ENCODE measurements around the gene TSPAN10. TPM values are rescaled to one million over a fixed set of nuclear protein-coding genes. Genes with fewer than 3 reads are reported as not detected.

Gene TSPAN10
- total and polyA plus RNA-seq, 9 of the 15 experiments (the other 6 are each of a cell fraction or from before 2014, with no cell fraction given): 0.05 to 0.31 (median 0.13) TPM; not detected in 1

DNA sequence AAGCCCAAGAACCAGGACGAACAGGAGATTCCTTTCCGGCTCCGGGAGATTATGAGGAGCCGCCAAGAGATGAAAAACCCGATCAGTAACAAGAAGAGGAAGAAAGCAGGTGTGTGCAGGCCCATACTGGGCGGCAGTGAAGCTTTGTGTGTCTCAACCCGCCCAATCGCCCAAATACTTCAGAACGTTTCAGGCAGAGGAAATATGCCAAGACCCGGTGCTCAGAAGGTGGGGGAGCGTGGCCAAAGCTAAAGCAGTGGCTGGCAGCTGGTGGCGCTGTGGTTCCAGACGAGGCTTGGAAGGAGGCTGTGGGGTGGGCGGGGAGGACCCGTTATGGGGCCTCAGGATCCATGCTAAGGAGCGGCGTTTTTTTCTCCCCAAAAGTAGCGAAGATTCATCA is 30.8 kb downstream of the TSPAN10 start (continued):
- TF ChIP-seq, protein P1, sequence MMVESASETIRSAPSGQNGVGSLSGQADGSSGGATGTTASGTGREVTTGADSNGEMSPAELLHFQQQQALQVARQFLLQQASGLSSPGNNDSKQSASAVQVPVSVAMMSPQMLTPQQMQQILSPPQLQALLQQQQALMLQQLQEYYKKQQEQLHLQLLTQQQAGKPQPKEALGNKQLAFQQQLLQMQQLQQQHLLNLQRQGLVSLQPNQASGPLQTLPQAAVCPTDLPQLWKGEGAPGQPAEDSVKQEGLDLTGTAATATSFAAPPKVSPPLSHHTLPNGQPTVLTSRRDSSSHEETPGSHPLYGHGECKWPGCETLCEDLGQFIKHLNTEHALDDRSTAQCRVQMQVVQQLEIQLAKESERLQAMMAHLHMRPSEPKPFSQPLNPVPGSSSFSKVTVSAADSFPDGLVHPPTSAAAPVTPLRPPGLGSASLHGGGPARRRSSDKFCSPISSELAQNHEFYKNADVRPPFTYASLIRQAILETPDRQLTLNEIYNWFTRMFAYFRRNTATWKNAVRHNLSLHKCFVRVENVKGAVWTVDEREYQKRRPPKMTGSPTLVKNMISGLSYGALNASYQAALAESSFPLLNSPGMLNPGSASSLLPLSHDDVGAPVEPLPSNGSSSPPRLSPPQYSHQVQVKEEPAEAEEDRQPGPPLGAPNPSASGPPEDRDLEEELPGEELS (CRISPR knock-in tag; IDR thresholded peaks at IDR 0.05; ENCODE audit: borderline replicate concordance): no peak
- TF ChIP-seq ZBTB1 (CRISPR knock-in tag; IDR thresholded peaks at IDR 0.05; ENCODE audit: borderline replicate concordance, low read depth) (no peak), HNRNPK (IDR thresholded peaks at IDR 0.05; ENCODE audit: low read depth, low read length, poor library complexity, severe bottlenecking) (no peak), HMG20B (CRISPR knock-in tag; IDR thresholded peaks at IDR 0.05) (no peak), SOX6 (IDR thresholded peaks at IDR 0.05) (0 out of 2 replicates have a peak, but pooled peaks have one; percentile 9), FOXA3 (CRISPR knock-in tag; conservative IDR thresholded peaks at IDR 0.05 in 1 of 2, IDR thresholded peaks at IDR 0.05 in 1 of 2) (no peak), SNRNP70 (optimal IDR thresholded peaks at IDR 0.05; ENCODE audit: low read depth, low read length) (no peak), TCF7L2 (IDR thresholded peaks at IDR 0.05; ENCODE audit: low read depth, low read length) (no peak), SIRT6 (IDR thresholded peaks at IDR 0.05; ENCODE audit: low read depth, low read length) (no peak), ZFPM2 (CRISPR knock-in tag; IDR thresholded peaks at IDR 0.05) (no peak), ILK (tag; IDR thresholded peaks at IDR 0.05; ENCODE audit: borderline replicate concordance, low read depth) (no peak), ZNF12 (CRISPR knock-in tag; IDR thresholded peaks at IDR 0.05) (peak; percentile 58; the same call in 1 of the 2 replicates), ZBTB17 (CRISPR knock-in tag; IDR thresholded peaks at IDR 0.05) (no peak), KLF1 (tag; IDR thresholded peaks at IDR 0.05) (no peak), YY1 (IDR thresholded peaks at IDR 0.05; ENCODE audit: borderline replicate concordance in 1 of 3, control insufficient read depth in 1 of 3, extremely low read depth in 1 of 3, insufficient read depth in 3 of 3, insufficient read length in 1 of 3, insufficient replicate concordance in 2 of 3, low read depth in 1 of 3, low read length in 2 of 3) (peak in 1 of 3 experiments; percentile 34)
- TF ChIP-seq, protein P2, sequence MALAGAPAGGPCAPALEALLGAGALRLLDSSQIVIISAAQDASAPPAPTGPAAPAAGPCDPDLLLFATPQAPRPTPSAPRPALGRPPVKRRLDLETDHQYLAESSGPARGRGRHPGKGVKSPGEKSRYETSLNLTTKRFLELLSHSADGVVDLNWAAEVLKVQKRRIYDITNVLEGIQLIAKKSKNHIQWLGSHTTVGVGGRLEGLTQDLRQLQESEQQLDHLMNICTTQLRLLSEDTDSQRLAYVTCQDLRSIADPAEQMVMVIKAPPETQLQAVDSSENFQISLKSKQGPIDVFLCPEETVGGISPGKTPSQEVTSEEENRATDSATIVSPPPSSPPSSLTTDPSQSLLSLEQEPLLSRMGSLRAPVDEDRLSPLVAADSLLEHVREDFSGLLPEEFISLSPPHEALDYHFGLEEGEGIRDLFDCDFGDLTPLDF (CRISPR knock-in tag; IDR thresholded peaks at IDR 0.05): no peak
- TF ChIP-seq, protein P3, sequence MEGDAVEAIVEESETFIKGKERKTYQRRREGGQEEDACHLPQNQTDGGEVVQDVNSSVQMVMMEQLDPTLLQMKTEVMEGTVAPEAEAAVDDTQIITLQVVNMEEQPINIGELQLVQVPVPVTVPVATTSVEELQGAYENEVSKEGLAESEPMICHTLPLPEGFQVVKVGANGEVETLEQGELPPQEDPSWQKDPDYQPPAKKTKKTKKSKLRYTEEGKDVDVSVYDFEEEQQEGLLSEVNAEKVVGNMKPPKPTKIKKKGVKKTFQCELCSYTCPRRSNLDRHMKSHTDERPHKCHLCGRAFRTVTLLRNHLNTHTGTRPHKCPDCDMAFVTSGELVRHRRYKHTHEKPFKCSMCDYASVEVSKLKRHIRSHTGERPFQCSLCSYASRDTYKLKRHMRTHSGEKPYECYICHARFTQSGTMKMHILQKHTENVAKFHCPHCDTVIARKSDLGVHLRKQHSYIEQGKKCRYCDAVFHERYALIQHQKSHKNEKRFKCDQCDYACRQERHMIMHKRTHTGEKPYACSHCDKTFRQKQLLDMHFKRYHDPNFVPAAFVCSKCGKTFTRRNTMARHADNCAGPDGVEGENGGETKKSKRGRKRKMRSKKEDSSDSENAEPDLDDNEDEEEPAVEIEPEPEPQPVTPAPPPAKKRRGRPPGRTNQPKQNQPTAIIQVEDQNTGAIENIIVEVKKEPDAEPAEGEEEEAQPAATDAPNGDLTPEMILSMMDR (IDR thresholded peaks at IDR 0.05 in 2 of 3, conservative IDR thresholded peaks at IDR 0.05 in 1 of 3; ENCODE audit: insufficient read depth in 2 of 3, low read depth in 1 of 3, low read length in 3 of 3): peak; percentile 65 to 77 (median 70)
- TF ChIP-seq, protein P4, sequence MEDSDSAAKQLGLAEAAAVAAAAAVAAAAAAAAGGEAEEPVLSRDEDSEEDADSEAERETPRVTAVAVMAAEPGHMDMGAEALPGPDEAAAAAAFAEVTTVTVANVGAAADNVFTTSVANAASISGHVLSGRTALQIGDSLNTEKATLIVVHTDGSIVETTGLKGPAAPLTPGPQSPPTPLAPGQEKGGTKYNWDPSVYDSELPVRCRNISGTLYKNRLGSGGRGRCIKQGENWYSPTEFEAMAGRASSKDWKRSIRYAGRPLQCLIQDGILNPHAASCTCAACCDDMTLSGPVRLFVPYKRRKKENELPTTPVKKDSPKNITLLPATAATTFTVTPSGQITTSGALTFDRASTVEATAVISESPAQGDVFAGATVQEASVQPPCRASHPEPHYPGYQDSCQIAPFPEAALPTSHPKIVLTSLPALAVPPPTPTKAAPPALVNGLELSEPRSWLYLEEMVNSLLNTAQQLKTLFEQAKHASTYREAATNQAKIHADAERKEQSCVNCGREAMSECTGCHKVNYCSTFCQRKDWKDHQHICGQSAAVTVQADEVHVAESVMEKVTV (CRISPR knock-in tag; IDR thresholded peaks at IDR 0.05): no peak
